Activated T-cell treated with anti-CD3 and anti-CD28 coated beads, Interleukin-2, amount 50 U/mL, for 4 hours (primary cell): Measurements from ENCODE around the gene PDE4D. TPM values are rescaled to one million over a fixed set of nuclear protein-coding genes. Genes with fewer than 3 reads are reported as not detected.

Source experiments
- ATAC-seq, 2 donors: fragments of 200-7000 bp; cut with Tn5 transposase; one replicate each; pipeline ENCODE4 v1.10.0; 2021
- DNase-seq: peaks from one replicate; pipeline ENCODE4 v3.0.0-alpha.2; 2020
- H3K27me3 Mint-ChIP-seq: one replicate; pipeline ENCODE4 v1.8.0; 2021; ENCODE audit warnings: low read depth, mixed read lengths
- H3K36me3 Mint-ChIP-seq: one replicate; pipeline ENCODE4 v1.8.0; 2022; ENCODE audit warnings: mixed read lengths; ENCODE audit not compliant: insufficient read depth
- H3K4me1 Mint-ChIP-seq: one replicate; pipeline ENCODE4 v1.8.0; 2021; ENCODE audit warnings: low read depth, mixed read lengths
- H3K4me3 Mint-ChIP-seq: one replicate; pipeline ENCODE4 v1.8.0; 2021; ENCODE audit warnings: mild to moderate bottlenecking, moderate library complexity, mixed read lengths
- H3K9me3 Mint-ChIP-seq: one replicate; pipeline ENCODE4 v1.8.0; 2021; ENCODE audit warnings: mixed read lengths
- total RNA-seq, 3 donors: library from RNA; stranded (reverse); gene quantifications; one replicate each; pipeline ENCODE4 v1.2.1, GENCODE V29; 2021

PDE4D gene
- total RNA-seq, 3 donors from 2014 or later = 13.9 to 17.1 (median 16.7) TPM

DNA sequence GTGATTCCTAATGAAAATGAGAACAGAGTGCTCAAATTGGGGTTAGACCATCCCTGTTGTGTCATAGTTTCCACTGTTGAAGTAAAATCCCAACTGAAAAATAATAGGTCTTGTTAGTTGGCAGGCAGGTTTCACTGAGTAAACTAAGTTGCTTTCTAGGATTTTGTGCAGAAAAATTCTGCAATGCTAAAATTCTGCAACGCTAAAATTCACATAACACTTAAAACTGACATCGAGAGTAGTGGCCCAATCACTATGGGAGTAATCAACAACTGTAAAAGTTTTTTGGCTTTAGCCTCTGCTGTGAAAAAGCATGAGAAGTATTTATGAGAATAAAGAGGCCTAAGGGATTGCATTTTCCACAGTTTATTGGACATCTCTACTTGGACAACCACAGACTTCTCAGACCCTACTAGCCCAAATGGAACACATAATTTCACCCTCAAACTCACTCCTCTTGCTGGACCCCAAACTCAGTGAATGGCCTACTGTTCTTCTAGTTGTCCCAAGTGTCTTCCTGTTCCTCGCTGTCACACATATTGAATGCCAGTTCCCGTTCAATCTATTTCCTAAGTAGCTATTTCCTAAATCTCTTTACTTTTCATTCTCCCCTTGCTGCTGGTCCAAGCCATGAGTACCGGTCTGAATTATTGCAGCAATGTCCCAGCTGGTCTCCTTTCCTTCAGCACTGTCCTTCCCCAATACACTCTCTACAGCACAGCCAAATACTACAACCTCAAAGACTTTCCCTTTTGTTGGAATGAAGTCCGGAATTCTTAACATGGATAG lies 355.4 kb downstream of the PDE4D start:
- Mint-ChIP-seq H3K4me1 (no peaks in the 10 kb centered on the region), H3K9me3 (no peaks in the 10 kb centered on the region), H3K27me3 (no peaks in the 10 kb centered on the region), H3K36me3 (peaks cover 1% of the 10 kb centered on the region), H3K4me3 (no peak overlapping the region)
- no peak for DNase-seq
- no peak for ATAC-seq

DNA sequence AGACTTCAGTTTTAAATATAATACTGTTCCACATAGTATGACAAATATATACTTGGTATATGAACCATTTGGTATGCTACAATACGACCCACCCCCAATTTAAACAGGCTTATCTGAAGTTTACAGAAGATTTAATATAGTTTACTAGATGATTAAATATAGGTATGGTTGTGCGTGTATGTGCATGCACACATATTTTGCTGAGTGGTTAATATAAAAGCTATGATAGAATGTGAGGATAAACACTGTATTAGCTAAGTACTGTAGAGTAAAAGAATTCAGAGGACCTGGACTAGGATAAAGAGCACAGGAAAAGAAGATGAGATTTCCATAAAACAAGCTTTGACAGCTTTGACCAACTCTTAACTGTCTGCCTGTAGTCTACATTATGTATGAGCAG lies 356.7 kb downstream of the PDE4D start:
- no peak for ATAC-seq
- no peak overlapping the region for H3K4me3 Mint-ChIP-seq
- H3K27me3 Mint-ChIP-seq = no peaks in the 10 kb centered on the region
- peaks cover 1% of the 10 kb centered on the region for H3K36me3 Mint-ChIP-seq
- H3K4me1 Mint-ChIP-seq = no peaks in the 10 kb centered on the region
- DNase-seq = no peak
- no peaks in the 10 kb centered on the region for H3K9me3 Mint-ChIP-seq

DNA sequence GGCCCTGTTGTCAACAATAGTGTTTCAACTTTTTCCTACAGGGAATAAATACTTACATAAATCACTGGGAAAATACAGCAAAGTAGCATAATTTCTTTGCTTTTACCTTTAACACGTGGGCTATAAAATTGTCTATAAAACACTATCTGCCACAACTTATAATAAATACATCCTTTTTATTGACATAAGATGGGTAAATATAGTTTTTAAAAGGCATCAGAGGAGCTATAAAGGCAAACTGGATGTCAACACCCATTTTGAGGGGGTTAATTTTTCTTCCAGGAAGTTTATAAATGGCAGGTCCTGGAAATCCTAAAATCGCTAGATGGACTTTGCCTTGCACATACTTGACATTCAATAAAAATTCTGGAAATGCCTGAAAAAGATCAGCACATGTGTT lies 358.0 kb downstream of the PDE4D start:
- H3K27me3 Mint-ChIP-seq = no peaks in the 10 kb centered on the region
- DNase-seq = no peak

DNA sequence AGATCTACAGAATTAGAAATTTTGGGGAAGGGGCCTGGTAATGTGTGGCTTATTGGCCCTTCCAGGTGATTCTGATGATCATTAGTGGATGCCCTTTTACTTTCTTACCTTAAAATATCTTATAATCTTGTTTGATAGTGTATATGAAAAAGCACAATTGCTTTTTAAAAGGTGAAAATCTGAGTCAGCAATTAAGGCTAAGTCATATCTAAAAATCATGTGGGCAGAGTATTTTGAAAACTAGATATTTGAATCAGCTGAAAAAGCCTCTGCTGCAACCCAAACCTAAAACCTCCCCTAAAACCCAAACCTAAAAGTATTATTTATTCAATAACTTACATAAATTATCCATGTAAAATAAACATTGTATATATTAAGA lies 359.8 kb downstream of the PDE4D start:
- ATAC-seq (no peak), DNase-seq (no peak)
- Mint-ChIP-seq H3K4me1 (no peaks in the 10 kb centered on the region), H3K4me3 (no peak overlapping the region), H3K27me3 (no peaks in the 10 kb centered on the region), H3K9me3 (no peaks in the 10 kb centered on the region), H3K36me3 (peaks cover 1% of the 10 kb centered on the region)

More for the DNA sequence above, 358.0 kb downstream of the PDE4D start:
- Mint-ChIP-seq H3K36me3 (peaks cover 1% of the 10 kb centered on the region), H3K4me1 (no peaks in the 10 kb centered on the region), H3K9me3 (no peaks in the 10 kb centered on the region), H3K4me3 (no peak overlapping the region)
- no peak for ATAC-seq

DNA sequence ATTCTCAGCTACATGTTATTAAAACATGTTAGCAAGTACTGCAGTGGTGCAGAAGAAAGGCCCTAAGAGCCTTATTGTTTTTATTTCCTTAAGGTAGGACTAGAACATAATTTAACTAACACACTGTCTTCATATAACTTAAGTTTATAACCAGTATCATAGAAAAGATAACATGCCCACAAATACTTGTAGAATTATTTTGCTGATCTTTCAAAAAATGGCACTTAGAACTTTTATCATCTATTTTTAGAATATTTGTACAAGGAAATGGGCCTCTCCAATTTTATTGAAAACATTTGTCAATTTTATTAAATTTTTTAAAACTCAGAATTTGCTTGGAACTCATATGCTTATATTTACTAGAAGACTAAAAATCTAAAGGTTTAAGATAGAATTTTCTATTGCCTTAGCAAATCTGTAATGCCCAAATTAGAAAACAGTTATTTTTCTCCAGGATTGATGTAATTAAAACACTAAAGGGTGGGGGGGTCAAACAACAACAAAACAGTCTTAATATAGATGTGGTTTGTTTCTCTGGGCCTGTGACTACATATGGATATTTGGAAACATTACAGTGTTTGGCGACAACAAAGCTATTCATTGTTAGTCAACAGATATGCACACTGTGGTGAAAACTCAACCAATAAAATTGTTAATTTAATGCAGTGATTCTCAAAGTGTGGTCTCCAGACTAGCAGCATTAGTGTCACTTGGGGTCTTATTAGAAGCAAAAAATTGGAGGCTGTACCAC lies 360.4 kb downstream of the PDE4D start:
- Mint-ChIP-seq H3K9me3 (no peaks in the 10 kb centered on the region), H3K36me3 (peaks cover 1% of the 10 kb centered on the region), H3K4me3 (no peak overlapping the region), H3K27me3 (no peaks in the 10 kb centered on the region), H3K4me1 (no peaks in the 10 kb centered on the region)
- DNase-seq (no peak), ATAC-seq (no peak)

DNA sequence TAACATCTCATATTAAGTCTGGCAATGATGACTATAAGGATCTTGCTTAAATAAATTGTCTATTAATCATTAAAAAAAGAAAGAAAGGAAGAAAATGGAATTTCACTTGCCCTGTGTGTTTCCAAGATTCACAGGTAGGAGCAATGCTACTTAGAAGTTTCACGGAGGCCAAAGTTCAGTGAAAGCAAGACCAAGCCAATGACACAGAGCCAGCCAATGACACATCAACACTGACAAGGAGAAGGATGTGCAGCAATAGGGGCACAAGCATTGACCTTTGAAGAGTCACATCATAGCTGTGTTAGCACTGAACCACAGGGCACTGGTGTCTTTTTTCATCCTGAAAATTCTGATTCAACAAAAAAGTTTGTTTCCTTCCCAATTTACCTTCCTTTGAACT lies 364.3 kb downstream of the PDE4D start:
- ATAC-seq = no peak
- H3K27me3 Mint-ChIP-seq = no peaks in the 10 kb centered on the region
- no peak overlapping the region for H3K4me3 Mint-ChIP-seq
- H3K4me1 Mint-ChIP-seq = no peaks in the 10 kb centered on the region
- H3K9me3 Mint-ChIP-seq = peaks cover 1% of the 10 kb centered on the region
- DNase-seq = no peak
- H3K36me3 Mint-ChIP-seq = no peaks in the 10 kb centered on the region

DNA sequence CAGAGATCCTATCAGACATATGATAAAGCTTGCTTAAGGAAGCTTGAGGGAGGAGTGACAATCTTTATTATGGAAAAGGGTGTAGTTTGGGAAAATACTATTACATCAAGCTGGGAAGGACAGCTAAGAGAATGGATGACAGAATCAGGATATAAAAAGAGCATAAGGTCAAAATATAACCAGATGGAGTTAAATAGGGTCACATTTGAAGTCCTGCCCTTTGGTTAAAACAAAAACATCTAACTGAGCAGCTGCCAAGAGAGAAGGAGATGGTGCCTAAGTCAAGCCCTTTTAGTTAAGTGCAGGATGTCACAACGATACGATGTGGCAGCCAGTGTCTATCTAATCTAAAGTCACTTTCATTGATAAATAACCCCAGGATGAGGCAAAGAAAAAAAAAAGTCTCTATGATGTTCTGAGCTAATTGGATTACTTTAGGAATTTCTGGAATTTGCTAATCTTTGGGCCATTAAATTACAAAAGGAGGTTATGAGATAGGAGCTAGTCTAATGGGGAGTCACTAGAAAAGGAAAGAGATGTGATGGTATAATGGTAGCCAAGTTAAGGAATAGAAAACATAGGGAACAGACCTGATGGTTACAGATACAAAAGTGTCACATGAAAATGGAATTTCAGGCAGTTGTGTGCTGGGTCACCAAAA lies 365.2 kb downstream of the PDE4D start:
- H3K4me1 Mint-ChIP-seq = no peaks in the 10 kb centered on the region
- DNase-seq = no peak
- ATAC-seq = no peak
- peaks cover 7% of the 10 kb centered on the region for H3K9me3 Mint-ChIP-seq
- H3K4me3 Mint-ChIP-seq = no peak overlapping the region
- H3K36me3 Mint-ChIP-seq = no peaks in the 10 kb centered on the region
- H3K27me3 Mint-ChIP-seq = no peaks in the 10 kb centered on the region

DNA sequence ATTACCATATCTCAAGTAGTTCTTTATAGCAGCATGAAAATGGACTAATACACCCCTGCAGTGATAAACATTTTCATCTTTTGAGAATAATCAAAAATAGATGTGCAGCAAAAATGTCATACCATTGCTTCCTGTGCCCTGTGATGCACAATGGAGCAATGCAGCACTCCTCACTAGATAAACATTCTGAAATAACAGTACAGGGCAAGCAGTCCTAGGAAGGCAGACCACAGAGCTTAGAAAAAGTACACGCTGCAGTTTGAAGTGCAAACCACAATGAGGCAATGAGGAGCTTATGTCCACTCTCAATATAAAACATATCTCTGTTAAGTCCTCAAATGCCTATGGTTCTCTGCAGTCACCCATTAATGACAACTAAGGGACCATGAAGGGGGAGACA lies 367.6 kb downstream of the PDE4D start:
- Mint-ChIP-seq H3K27me3 (no peaks in the 10 kb centered on the region), H3K36me3 (no peaks in the 10 kb centered on the region), H3K9me3 (peaks cover 7% of the 10 kb centered on the region), H3K4me3 (no peak overlapping the region), H3K4me1 (no peaks in the 10 kb centered on the region)
- DNase-seq (no peak), ATAC-seq (no peak)

DNA sequence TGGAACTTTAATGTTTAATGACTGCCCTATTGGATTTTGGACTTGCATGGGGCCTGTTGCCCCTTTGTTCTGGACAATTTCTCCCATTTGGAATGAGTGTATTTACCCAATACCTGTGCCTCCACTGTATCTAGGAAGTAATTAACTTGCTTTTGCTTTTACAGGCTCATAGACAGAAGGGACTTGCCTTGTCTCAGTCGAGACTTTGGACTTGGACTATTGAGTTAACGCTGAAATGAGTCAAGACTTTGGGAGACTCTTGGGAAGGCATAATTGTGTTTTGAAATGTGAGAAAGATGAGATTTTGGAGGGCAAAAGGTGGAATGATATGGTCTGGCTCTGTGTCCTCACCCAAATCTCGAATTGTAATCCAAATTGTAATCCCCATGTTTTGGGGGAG lies 368.2 kb downstream of the PDE4D start:
- no peak for ATAC-seq
- no peaks in the 10 kb centered on the region for H3K4me1 Mint-ChIP-seq
- H3K27me3 Mint-ChIP-seq = no peaks in the 10 kb centered on the region
- no peak overlapping the region for H3K4me3 Mint-ChIP-seq
- no peaks in the 10 kb centered on the region for H3K36me3 Mint-ChIP-seq
- H3K9me3 Mint-ChIP-seq = peaks cover 7% of the 10 kb centered on the region
- no peak for DNase-seq

DNA sequence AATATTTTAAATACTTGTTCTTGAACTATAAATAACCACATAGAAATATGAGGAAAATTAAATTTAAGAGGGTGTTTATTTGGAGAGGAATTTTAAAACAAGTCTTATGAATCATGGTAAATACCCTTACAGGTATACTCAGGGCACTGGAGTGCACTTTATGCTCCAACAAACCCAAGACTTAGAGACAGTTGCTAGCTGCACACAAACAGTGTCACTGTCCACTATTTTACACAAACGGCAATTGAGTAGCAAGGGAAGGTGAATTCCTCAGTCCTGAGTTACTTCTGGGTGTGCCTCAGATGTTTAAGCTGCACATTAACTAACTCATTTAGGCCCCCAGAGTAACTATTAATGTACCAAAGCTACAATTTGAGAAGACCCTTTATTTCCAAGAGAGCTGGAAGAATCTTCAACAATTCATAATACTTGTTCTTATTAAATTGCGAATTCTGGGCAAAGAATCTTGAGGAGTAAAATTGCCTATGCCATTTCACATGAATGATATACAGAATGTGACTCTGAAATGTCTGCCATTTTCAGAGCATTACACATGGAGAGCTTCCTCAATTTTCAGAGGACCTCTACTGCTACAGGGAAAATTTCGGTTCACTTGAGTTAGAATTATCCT lies 371.2 kb downstream of the PDE4D start:
- H3K4me3 Mint-ChIP-seq = no peak overlapping the region
- ATAC-seq (no peak), DNase-seq (no peak)
- peaks cover 7% of the 10 kb centered on the region for H3K9me3 Mint-ChIP-seq
- no peaks in the 10 kb centered on the region for H3K4me1 Mint-ChIP-seq
- no peaks in the 10 kb centered on the region for H3K27me3 Mint-ChIP-seq
- no peaks in the 10 kb centered on the region for H3K36me3 Mint-ChIP-seq

DNA sequence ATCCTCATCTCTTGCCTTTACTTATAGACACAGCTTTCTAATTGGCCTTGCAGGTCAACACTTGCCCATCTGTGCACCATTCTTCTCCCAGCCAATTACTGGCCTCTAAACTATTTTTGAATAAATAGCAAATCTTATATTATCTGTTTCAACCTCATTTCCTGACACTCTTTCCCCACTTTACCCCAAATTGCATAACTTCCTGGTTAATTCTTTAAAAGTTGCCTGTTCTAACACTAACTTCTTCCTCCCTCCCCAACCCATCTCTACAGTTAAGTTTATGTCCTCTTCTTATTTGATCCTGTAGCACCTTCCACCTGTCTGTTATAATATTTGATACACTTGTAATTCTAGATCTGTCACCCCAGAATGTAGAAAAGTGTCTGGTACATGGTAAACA lies 372.1 kb downstream of the PDE4D start:
- Mint-ChIP-seq H3K4me1 (no peaks in the 10 kb centered on the region), H3K4me3 (no peak overlapping the region), H3K9me3 (peaks cover 7% of the 10 kb centered on the region), H3K27me3 (no peaks in the 10 kb centered on the region), H3K36me3 (no peaks in the 10 kb centered on the region)
- ATAC-seq = no peak
- no peak for DNase-seq

DNA sequence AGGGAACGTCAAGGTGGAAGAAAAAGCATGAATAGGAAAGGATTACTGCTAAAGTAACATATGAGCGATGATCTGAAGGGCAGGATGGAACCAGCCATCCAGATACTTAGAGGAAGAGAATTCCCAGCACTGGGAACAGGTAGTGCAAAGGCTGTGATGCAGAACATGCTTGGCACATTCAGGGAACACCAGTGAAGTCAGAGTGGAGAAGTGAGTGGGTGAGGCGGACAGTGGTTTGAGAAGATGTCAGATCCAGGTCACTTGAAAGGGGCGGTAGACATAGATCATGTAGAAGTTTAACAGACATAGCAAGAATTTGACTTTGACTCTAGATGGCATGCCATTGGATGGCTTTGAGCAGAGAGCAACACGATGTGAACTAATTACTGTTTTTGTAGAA lies 374.2 kb downstream of the PDE4D start:
- ATAC-seq = no peak
- Mint-ChIP-seq H3K9me3 (peaks cover 6% of the 10 kb centered on the region), H3K27me3 (no peaks in the 10 kb centered on the region), H3K4me1 (no peaks in the 10 kb centered on the region), H3K36me3 (no peaks in the 10 kb centered on the region), H3K4me3 (no peak overlapping the region)
- DNase-seq = no peak

DNA sequence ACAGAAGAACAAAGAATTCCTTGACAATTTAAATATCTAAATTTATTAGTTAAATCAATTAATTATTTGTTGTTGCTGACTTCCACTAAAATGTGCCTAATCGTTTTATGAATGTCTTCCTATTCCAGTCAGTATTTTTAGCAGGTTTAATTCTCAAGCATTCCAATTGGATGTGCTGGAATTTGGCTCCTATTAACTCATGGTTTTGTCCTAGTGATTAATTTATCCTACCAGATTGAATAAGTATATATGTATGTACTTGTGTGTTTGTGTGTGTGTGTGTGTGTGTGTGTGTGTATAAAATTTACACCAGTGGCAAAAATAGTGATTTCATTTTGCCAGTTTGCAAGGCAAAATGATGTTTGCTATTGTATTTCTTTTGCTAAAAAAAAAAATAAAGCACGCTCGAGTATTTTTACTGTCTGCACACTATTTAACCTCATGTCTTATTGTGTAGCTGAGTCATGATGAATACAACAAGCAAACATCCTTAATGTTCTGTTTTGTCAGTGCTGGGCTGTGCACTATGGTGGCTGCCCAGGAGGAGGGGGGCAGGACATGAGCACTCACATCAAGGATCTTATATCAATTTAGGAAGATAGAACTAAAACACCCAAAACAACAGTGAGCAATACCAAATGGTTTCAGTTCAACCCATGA lies 375.5 kb downstream of the PDE4D start:
- ATAC-seq (no peak), DNase-seq (no peak)
- H3K27me3 Mint-ChIP-seq = no peaks in the 10 kb centered on the region
- no peaks in the 10 kb centered on the region for H3K9me3 Mint-ChIP-seq
- no peak overlapping the region for H3K4me3 Mint-ChIP-seq
- no peaks in the 10 kb centered on the region for H3K36me3 Mint-ChIP-seq
- H3K4me1 Mint-ChIP-seq = no peaks in the 10 kb centered on the region

DNA sequence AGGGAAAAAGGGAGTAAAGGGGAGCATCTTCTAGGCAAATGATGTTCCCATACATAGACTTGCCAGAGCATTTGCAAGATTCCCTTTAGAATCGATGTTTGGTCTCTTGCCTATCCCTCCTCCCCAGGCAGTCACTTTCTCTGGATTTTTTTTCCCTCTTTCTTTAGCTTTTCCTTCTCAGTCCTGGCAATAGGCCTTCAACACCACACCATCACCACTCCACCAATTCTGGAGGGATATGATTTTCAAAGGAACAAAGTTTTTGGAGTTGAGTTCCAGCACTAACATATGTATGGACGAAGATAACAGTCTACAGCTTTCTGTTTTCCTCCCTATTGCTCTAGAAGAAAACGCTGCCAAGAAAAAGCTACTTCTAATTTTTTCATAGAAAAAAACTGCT lies 377.4 kb downstream of the PDE4D start:
- DNase-seq (no peak), ATAC-seq (no peak)
- no peaks in the 10 kb centered on the region for H3K36me3 Mint-ChIP-seq
- no peaks in the 10 kb centered on the region for H3K9me3 Mint-ChIP-seq
- H3K4me1 Mint-ChIP-seq = no peaks in the 10 kb centered on the region
- no peaks in the 10 kb centered on the region for H3K27me3 Mint-ChIP-seq
- H3K4me3 Mint-ChIP-seq = no peak overlapping the region
